D721Med (cell line): Measurements from ENCODE around the gene CTRL.

Experiments used
- DNase-seq: peaks from one replicate; pipeline ENCODE4 v3.0.0; 2011; ENCODE audit warnings: low spot score; ENCODE audit not compliant: insufficient read length
- FAIRE-seq: peaks from 2 replicates; lab custom pipeline; 2011; peaks lifted over from hg19 to GRCh38; lab: Jason Lieb, UNC
- CTCF ChIP-seq: IDR thresholded peaks from 2 replicates; pipeline ENCODE4 v1.5.1; 2012; ENCODE audit warnings: mild to moderate bottlenecking, control low read depth; ENCODE audit not compliant: insufficient read depth; ENCODE audit errors: missing control alignments

CTRL gene

DNA sequence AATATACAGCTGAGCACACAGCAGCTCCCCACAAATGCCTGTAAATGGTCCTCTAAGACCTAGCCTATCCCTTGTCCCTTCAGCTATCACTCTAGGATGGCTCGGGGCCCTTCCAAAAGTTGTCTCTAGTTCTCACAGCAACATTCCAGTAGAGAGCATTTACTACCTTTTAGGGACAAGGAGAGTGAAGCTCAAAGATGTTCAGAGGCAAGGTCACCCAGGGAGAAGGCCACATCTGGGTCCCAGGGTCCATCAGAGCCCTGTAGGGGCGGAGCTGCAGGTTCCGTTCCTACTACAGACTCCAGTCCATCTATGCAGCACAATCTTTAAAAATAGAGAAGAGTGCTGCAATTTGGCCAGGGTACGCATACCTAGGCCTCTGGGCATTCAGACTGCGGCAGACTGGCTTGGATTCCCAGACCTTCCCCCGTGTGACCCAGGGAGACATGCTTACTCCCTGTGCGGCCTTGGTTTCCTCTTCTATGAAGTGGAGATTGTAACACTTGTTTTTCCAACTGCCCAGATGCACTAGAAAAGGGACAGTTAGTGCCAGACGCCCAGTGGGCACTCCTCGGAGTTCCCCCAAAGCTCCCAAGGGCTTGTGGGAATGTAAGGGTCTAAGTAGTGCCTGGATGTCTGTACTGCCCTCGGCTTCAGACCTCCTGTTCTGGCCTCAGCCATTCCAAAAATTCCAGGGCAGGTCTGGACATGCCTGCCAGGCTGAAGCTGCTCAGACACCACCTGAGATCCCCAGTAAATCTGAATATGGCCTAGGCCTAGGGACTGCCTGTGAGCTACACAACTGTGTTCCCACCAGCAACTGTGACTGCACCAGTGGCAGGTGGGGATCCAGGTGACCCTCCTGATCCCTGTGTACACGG is 34.2 kb upstream of the CTRL start:
- FAIRE-seq (no peak), DNase-seq (no peak)
- TF ChIP-seq CTCF: no peak

- no peak for FAIRE-seq
These were observed 32.9 kb upstream of the CTRL start for GRCh38 chr16:67964477-67965131.

DNA sequence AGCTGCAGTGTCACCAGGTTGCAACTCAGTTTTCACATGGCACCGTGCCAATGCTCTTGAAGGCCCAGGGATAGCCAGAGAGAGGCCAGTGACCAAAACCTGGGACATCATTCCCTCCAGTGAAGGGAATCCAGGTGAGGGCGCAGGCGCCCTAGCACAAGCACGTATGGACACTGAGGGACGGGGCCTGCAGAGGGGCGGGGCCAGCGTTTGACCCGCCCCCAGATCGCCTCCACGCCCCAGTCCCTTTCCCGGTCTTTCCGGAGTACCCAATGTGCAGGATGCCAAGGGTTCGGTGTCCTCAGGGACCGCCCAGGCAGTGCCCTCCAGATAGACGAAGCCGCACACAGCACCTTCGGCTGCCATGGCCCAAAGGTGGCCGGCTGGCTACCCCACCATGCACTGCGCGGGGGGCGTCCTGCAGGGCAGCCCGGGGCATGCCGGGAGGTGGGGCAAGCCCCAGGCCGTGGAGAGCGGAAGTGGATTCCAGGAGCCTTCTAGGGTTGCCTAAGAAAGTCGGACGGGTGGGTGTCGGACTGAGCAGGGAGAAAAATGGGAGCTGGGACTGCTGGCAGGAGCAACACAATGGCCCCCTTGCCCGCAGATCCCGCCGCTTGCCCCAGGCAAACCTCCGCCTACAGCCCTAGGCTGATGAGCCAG is 32.1 kb upstream of the CTRL start:
- no peak for FAIRE-seq
- no peak for DNase-seq
- TF ChIP-seq CTCF: no peak

More at GRCh38 chr16:67964477-67965131, 32.9 kb upstream of the CTRL start:
- no peak for DNase-seq
- no peak for TF ChIP-seq CTCF

GRCh38 chr16:67963292-67963661 is 31.6 kb upstream of the CTRL start:
- FAIRE-seq: no peak
- TF ChIP-seq CTCF: no peak

GRCh38 chr16:67962135-67962534 is 30.5 kb upstream of the CTRL start:
- no peak for DNase-seq
- no peak for FAIRE-seq
- no peak for TF ChIP-seq CTCF

More at GRCh38 chr16:67963292-67963661, 31.6 kb upstream of the CTRL start:
- DNase-seq: no peak

- no peak for FAIRE-seq
- no peak for TF ChIP-seq CTCF
- DNase-seq: no peak
These were observed 29.9 kb upstream of the CTRL start for GRCh38 chr16:67961551-67961957.
